Activated T-helper 1 cell treated with anti-CD3 and anti-CD28 coated beads, Interleukin-2, amount 50 U/mL, for 16 hours (primary cell): Measurements from ENCODE around the gene TMEM95.
A peak's percentile ranks its signal among the peaks of the same experiment; 100 is the strongest.

ENCODE experiments used
- DNase-seq, 2 donors: peaks; one replicate each; pipeline ENCODE4 v3.0.0-alpha.2; 2020; ENCODE audit warnings: low read depth in 1 of 2, low spot score in 1 of 2

The TMEM95 gene

GRCh38 chr17:7355053-7355452, at the start of gene TMEM95:
Gene TMEM95 (plus strand): TSS chr17:7355156. CDS start chr17:7355205, 49 bp downstream.
- DNase-seq: no peak

GRCh38 chr17:7306911-7307685, 47.9 kb upstream of the TMEM95 start, which contains the start of gene EIF5A:
Gene EIF5A (plus strand): TSS chr17:7307628. CDS start chr17:7309636, 2,008 bp downstream.
- peak; percentile 100 for DNase-seq

- DNase-seq: peak in 1 of 2 donors; percentile 43
These were observed 47.0 kb upstream of the TMEM95 start for GRCh38 chr17:7307686-7308624.

GRCh38 chr17:7308625-7309433, 46.1 kb upstream of the TMEM95 start:
- peak; percentile 66 to 79 for DNase-seq

GRCh38 chr17:7309628-7310027, 45.3 kb upstream of the TMEM95 start:
- DNase-seq: no peak

- no peak for DNase-seq
These were observed 43.7 kb upstream of the TMEM95 start for GRCh38 chr17:7311110-7311705.

- DNase-seq: no peak
These were observed 42.4 kb upstream of the TMEM95 start for GRCh38 chr17:7312432-7313087.

GRCh38 chr17:7313088-7313889, 41.7 kb upstream of the TMEM95 start:
- no peak for DNase-seq

- DNase-seq: no peak
These were observed 40.9 kb upstream of the TMEM95 start for GRCh38 chr17:7313890-7314718.

- DNase-seq: peak; percentile 87 to 93
These were observed 40.0 kb upstream of the TMEM95 start, which contains the start of gene GPS2 for GRCh38 chr17:7314719-7315569. Gene GPS2 (minus strand): TSS chr17:7315360. CDS start chr17:7315052, 308 bp downstream.

GRCh38 chr17:7315570-7316235, 39.3 kb upstream of the TMEM95 start:
- no peak for DNase-seq

- no peak for DNase-seq
These were observed 37.7 kb upstream of the TMEM95 start for GRCh38 chr17:7317161-7317803.

GRCh38 chr17:7318121-7318860, 36.7 kb upstream of the TMEM95 start:
- DNase-seq: no peak

GRCh38 chr17:7321466-7321865, 33.5 kb upstream of the TMEM95 start:
- DNase-seq: no peak

GRCh38 chr17:7322520-7323194, 32.3 kb upstream of the TMEM95 start:
- DNase-seq: no peak
